Measurements from ENCODE around the gene CDC34. TPM values are rescaled to one million over a fixed set of nuclear protein-coding genes. Genes with fewer than 3 reads are reported as not detected.

The CDC34 gene
- total and polyA plus RNA-seq, 4 donors = 19.2 to 83.8 (median 41.7) TPM

- TF ChIP-seq, protein P1, sequence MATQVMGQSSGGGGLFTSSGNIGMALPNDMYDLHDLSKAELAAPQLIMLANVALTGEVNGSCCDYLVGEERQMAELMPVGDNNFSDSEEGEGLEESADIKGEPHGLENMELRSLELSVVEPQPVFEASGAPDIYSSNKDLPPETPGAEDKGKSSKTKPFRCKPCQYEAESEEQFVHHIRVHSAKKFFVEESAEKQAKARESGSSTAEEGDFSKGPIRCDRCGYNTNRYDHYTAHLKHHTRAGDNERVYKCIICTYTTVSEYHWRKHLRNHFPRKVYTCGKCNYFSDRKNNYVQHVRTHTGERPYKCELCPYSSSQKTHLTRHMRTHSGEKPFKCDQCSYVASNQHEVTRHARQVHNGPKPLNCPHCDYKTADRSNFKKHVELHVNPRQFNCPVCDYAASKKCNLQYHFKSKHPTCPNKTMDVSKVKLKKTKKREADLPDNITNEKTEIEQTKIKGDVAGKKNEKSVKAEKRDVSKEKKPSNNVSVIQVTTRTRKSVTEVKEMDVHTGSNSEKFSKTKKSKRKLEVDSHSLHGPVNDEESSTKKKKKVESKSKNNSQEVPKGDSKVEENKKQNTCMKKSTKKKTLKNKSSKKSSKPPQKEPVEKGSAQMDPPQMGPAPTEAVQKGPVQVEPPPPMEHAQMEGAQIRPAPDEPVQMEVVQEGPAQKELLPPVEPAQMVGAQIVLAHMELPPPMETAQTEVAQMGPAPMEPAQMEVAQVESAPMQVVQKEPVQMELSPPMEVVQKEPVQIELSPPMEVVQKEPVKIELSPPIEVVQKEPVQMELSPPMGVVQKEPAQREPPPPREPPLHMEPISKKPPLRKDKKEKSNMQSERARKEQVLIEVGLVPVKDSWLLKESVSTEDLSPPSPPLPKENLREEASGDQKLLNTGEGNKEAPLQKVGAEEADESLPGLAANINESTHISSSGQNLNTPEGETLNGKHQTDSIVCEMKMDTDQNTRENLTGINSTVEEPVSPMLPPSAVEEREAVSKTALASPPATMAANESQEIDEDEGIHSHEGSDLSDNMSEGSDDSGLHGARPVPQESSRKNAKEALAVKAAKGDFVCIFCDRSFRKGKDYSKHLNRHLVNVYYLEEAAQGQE (IDR thresholded peaks at IDR 0.05) = no peak
- TF ChIP-seq TAF1 (conservative IDR thresholded peaks at IDR 0.05) (no peak), HNF4G (IDR thresholded peaks at IDR 0.05) (no peak), FOXA2 (IDR thresholded peaks at IDR 0.05) (no peak), GABPA (IDR thresholded peaks at IDR 0.05 in 1 of 2, conservative IDR thresholded peaks at IDR 0.05 in 1 of 2) (no peak)
Observed at GRCh38 chr19:525029-525428, 6.5 kb upstream of the CDC34 start (continued).

DNA sequence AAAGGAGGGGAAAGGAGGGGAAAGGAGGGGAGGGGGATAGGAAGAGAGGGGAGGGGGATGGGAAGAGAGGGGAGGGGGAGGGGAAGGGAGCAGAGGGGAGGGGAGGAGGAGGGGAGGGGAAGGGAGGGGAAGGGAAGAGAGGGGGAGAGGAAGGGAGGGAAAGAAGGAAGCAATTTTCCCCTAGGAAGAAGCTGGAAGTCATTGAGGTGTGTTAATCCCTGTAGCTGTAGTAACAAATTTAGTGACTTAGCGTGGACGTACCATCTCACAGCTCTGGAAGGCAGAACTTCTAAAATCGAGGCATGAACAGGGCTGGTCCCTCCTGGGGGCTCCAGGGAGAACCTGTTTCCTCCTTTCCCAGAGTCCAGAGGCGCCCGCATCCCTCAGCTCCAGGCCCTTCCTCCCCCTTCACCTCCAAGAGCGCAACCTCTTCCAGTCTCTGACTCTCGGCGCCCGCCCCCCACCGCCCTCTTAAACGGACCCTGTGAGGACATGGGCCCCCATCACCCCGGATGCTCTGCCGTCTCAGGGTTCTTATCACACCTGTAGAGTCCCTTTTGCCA is 5.6 kb upstream of the CDC34 start:
- no peak overlapping the region for H3K9ac ChIP-seq (ENCODE audit: low read depth in 1 of 2, low read length in 2 of 2)
- DNase-seq (ENCODE audit: low spot score) = no peak
- H3K27me3 ChIP-seq (ENCODE audit: control insufficient read depth in 4 of 4, insufficient read depth in 4 of 4, low read length in 3 of 4) = no peaks in the 10 kb centered on the region
- no peaks in the 10 kb centered on the region for H3K36me3 ChIP-seq (ENCODE audit: control insufficient read depth in 4 of 4, insufficient read depth in 3 of 4, low read depth in 1 of 4, low read length in 3 of 4)
- TF ChIP-seq RAD21 (IDR thresholded peaks at IDR 0.05) (no peak), EGR1 (IDR thresholded peaks at IDR 0.05; ENCODE audit: low read depth in 2 of 2) (no peak), FOXA1 (IDR thresholded peaks at IDR 0.05) (no peak)
- no peak overlapping the region for H3K4me3 ChIP-seq (ENCODE audit: low read depth in 1 of 3, low read length in 3 of 3)
- WGBS = 57% methylated on average over 13 of the region's 13 CpGs
- peaks cover 0 to 7% (median 2%) of the 10 kb centered on the region in 4 donors for H3K4me1 ChIP-seq (ENCODE audit: control insufficient read depth in 4 of 4, insufficient read depth in 4 of 4, low read length in 3 of 4)
- no peak overlapping the region for H3K27ac ChIP-seq (ENCODE audit: low read depth in 1 of 2, low read length in 2 of 2)
- H3K9me3 ChIP-seq (ENCODE audit: control insufficient read depth in 4 of 4, low read length in 3 of 4) = no peaks in the 10 kb centered on the region

DNA sequence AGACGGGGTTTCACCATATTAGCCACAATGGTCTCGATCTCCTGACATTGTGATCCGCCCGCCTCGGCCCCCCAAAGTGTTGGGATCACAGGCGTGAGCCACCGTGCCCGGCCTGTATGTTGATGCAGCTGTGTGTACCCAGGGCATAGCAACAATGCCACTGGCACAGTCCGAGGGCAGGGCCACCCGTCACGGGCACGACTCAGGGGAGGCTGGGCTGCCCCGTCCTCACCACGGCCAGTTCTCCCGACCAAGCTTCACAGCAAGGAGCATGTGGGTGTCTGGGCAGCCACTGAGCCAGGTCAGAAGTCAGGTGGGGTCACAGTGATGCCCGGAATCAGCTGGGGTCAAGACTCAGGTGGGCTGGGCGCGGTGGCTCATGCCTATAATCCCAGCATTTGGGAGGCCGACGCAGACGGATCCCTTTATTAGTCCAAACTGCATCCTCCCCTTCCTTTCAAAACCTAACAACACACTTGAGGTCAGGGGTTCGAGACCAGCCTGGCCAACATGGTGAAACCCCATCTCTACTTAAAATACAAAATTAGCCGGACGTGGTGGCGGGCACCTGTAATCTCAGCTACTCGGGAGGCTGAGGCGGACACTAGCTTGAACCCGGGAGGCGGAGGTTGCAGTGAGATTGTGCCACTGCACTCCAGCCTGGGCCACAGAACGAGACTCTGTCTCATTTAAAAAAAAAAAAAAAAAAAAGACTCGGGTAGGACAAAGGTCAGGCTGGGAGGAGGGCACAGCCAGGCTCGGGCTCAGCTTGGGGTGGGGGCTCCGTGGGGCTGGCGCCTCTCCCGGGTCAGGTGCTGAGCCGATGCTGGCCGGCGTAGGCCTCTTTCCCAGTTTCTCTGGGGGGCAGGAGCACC is 1.2 kb upstream of the CDC34 start:
- H3K27me3 ChIP-seq (ENCODE audit: control insufficient read depth in 4 of 4, insufficient read depth in 4 of 4, low read length in 3 of 4) = no peaks in the 10 kb centered on the region
- 60% methylated on average over 38 of the region's 38 CpGs for WGBS
- H3K36me3 ChIP-seq (ENCODE audit: control insufficient read depth in 4 of 4, insufficient read depth in 3 of 4, low read depth in 1 of 4, low read length in 3 of 4) = no peaks in the 10 kb centered on the region
- no peaks in the 10 kb centered on the region for H3K9me3 ChIP-seq (ENCODE audit: control insufficient read depth in 4 of 4, low read length in 3 of 4)
- peak overlapping the region; percentile 58 to 59 for H3K9ac ChIP-seq (ENCODE audit: low read depth in 1 of 2, low read length in 2 of 2)
- peak overlapping the region; percentile 74 to 83 (median 75) for H3K4me3 ChIP-seq (ENCODE audit: low read depth in 1 of 3, low read length in 3 of 3)
- peaks cover 12 to 33% (median 17%) of the 10 kb centered on the region in 4 donors for H3K4me1 ChIP-seq (ENCODE audit: control insufficient read depth in 4 of 4, insufficient read depth in 4 of 4, low read length in 3 of 4)
- H3K27ac ChIP-seq (ENCODE audit: low read depth in 1 of 2, low read length in 2 of 2) = peak overlapping the region; percentile 94 to 95
- TF ChIP-seq YY1 (IDR thresholded peaks at IDR 0.05) = no peak
- TF ChIP-seq RXRA (IDR thresholded peaks at IDR 0.05) = peak; percentile 29 to 57
- TF ChIP-seq SP1 (IDR thresholded peaks at IDR 0.05) = peak; percentile 65
- TF ChIP-seq HNF4A (conservative IDR thresholded peaks at IDR 0.05) = peak; percentile 49 to 57
- DNase-seq (ENCODE audit: low spot score) = no peak

All from liver (tissue), 9 donors.